ENCODE measurements around the gene MYO1E. TPM values are rescaled to one million over a fixed set of nuclear protein-coding genes. Genes with fewer than 3 reads are reported as not detected.
"Not testable (repeated sequence)": the region's sequence is repeated elsewhere in the genome, so short reads cannot be mapped to it uniquely, and the experiment has no call there.

Gene MYO1E
- total RNA-seq, 4 donors from 2014 or later: 49.7 to 76.1 (median 65.6) TPM

- no peak overlapping the region for H3K4me3 ChIP-seq
- H3K36me3 ChIP-seq: peaks cover 0 to 41% of the 10 kb centered on the region in 2 donors
- H3K27me3 ChIP-seq: no peaks in the 10 kb centered on the region
- ATAC-seq: no peak
- no peak overlapping the region for H3K27ac ChIP-seq
- H3K9me3 ChIP-seq: no peaks in the 10 kb centered on the region
- no peak for TF ChIP-seq POLR2AphosphoS5 (IDR thresholded peaks at IDR 0.05)
- TF ChIP-seq POLR2A (IDR thresholded peaks at IDR 0.05): no peak
- no peak for TF ChIP-seq EP300 (IDR thresholded peaks at IDR 0.05)
- TF ChIP-seq CTCF (IDR thresholded peaks at IDR 0.05): no peak
- H3K4me1 ChIP-seq: peaks cover 0 to 21% (median 2%) of the 10 kb centered on the region in 3 donors
- WGBS, 2 donors (ENCODE audit: low coverage in 1 of 2): 100% methylated on average over 1 of the region's 3 CpGs
Measured at GRCh38 chr15:59165726-59166125, 206.9 kb downstream of the MYO1E start.

- not testable (repeated sequence) for H3K27ac ChIP-seq, H3K4me1 ChIP-seq, H3K9me3 ChIP-seq, ATAC-seq, H3K27me3 ChIP-seq, H3K4me3 ChIP-seq
- peaks cover 0 to 68% of the 10 kb centered on the region in 2 donors for H3K36me3 ChIP-seq
- 95 to 96% methylated on average over 4 to 7 of the region's 8 CpGs for WGBS, 2 donors (ENCODE audit: low coverage in 1 of 2)
Measured at GRCh38 chr15:59162080-59162479, 210.6 kb downstream of the MYO1E start.

- Histone ChIP-seq H3K4me3 (no peak overlapping the region), H3K27me3 (no peaks in the 10 kb centered on the region), H3K27ac (no peak overlapping the region), H3K36me3 (peaks cover 0 to 79% of the 10 kb centered on the region in 2 donors), H3K4me1 (no peaks in the 10 kb centered on the region), H3K9me3 (no peaks in the 10 kb centered on the region)
- no peak for ATAC-seq
- 80 to 85% methylated on average over 7 to 8 of the region's 23 CpGs for WGBS, 2 donors (ENCODE audit: low coverage in 1 of 2)
- TF ChIP-seq CTCF (IDR thresholded peaks at IDR 0.05) (peak in 1 of 4 experiments; percentile 29), POLR2AphosphoS5 (IDR thresholded peaks at IDR 0.05) (no peak)
Measured at GRCh38 chr15:59160880-59161593, 211.6 kb downstream of the MYO1E start.

DNA sequence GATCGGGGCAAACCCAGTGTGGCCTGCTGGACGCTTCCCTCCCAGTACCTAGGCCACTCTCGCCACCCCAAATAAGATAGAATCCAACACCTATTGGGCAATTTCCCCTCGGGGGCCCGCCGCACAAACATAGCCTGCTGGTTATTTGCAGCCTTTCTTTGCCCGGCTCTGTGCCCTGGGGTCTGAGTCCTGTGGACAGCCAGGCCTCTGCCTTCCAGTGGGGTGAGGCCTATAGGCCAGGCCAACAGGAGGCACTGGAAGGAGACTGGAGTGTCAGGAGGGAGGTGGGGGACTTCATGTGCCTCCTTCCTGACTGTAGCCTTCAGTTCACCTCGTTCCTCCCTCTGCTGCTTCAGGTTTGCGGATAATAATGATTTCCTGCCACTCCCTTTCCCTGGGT lies 213.5 kb downstream of the MYO1E start:
- no peak for ATAC-seq
- TF ChIP-seq POLR2AphosphoS5 (IDR thresholded peaks at IDR 0.05) (no peak), POLR2A (IDR thresholded peaks at IDR 0.05) (no peak), CTCF (IDR thresholded peaks at IDR 0.05) (no peak)
- Histone ChIP-seq H3K27me3 (no peaks in the 10 kb centered on the region), H3K9me3 (no peaks in the 10 kb centered on the region), H3K4me1 (peaks cover 0 to 6% (median 0%) of the 10 kb centered on the region in 3 donors), H3K4me3 (no peak overlapping the region), H3K27ac (no peak overlapping the region), H3K36me3 (peaks cover 0 to 84% of the 10 kb centered on the region in 2 donors)
- 76 to 80% methylated on average over 4 to 5 of the region's 9 CpGs for WGBS, 2 donors (ENCODE audit: low coverage in 1 of 2)

DNA sequence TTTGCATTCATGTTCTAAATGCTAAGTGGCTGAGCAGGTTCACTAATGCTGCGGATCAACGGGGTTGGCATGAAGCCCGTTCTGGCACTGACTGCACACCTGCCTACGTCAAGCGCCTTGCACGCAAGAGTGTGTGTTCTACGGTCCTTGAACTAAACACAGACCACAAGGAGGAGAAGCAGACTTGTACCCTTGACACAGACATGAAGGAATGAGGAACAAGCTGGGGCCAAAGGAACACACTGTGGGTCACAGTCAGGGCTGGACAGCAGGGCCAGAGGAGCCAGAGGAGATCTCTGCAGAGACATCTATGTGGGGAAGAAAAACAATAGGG lies 214.0 kb downstream of the MYO1E start:
- TF ChIP-seq POLR2AphosphoS5 (IDR thresholded peaks at IDR 0.05) (no peak), EP300 (IDR thresholded peaks at IDR 0.05) (no peak), CTCF (IDR thresholded peaks at IDR 0.05) (no peak), POLR2A (IDR thresholded peaks at IDR 0.05) (no peak)
- Histone ChIP-seq H3K27ac (no peak overlapping the region), H3K9me3 (no peaks in the 10 kb centered on the region), H3K4me3 (no peak overlapping the region), H3K4me1 (peaks cover 0 to 11% (median 0%) of the 10 kb centered on the region in 3 donors), H3K36me3 (peaks cover 0 to 90% of the 10 kb centered on the region in 2 donors), H3K27me3 (no peaks in the 10 kb centered on the region)
- 68 to 80% methylated on average over 2 to 3 of the region's 7 CpGs for WGBS, 2 donors (ENCODE audit: low coverage in 1 of 2)
- no peak for ATAC-seq

Data from gastroesophageal sphincter (tissue), 4 donors.